ENCODE results near the gene GPATCH4.
"Not testable (repeated sequence)": the region's sequence is repeated elsewhere in the genome, so short reads cannot be mapped to it uniquely, and the experiment has no call there.

GPATCH4 gene

DNA sequence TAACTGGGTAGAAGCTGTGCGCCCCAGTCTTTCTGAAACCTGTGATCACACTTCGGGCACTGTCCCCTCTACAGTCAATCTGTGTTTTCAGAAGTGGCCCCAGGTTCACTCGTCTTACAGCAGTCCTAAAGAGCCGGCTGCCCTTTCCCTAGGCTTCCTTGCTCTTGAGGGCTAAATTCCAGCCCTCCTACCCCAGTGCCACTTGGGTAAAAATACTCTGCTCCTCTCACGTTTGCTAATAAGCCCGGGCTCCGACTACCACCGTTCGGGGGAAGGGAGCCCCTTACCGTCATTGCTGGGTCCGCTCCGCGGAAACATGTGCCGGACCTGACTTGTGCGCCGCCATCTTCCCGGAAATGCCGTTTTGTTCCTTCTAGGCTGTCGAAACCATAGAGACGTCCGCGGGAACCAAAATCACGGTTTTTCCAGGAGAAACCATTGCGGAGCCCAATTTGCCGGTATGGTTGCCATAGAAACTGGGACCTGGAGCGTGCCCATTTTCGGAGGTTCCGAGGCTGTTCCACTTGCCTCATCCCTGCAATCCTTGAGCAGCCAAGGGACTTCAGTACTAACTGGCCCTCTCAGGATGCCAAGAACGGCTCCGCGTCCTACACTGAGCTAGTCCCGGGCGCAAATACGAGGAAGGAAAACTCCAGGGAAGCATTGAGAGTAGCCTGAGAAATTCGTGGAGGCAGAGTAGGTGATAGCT is at the start of gene GPATCH4:
Gene GPATCH4 (minus strand): TSS at position 358 of the 709 bp plus-strand sequence.
- DNase-seq (ENCODE audit: low read depth), result peak; percentile 71

DNA sequence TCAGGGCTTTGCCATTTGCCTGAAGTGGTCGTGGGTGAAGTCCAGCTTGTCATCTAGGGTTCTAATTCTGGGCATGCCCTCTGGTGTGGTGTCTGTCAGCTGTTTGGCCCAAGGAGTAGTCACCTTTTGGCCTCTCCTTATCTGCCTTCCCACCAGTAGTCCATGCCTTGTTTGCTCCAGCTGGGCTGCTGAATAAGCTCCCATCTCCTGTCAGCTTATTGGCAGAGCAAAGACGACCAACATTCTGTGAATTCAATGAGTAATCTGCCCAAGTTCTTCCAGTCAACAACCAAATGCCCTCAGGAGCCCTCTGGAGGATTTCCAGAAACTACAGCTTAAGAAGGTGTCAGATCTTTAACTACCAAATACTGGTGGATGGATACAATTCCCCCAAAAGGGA is 47.7 kb upstream of the GPATCH4 start:
- DNase-seq (ENCODE audit: low read depth), result no peak

GRCh38 chr1:156648496-156648895 is 47.2 kb upstream of the GPATCH4 start:
- DNase-seq (ENCODE audit: low read depth), result no peak

- no peak for DNase-seq (ENCODE audit: low read depth)
These were observed 46.1 kb upstream of the GPATCH4 start for GRCh38 chr1:156647351-156647750.

DNA sequence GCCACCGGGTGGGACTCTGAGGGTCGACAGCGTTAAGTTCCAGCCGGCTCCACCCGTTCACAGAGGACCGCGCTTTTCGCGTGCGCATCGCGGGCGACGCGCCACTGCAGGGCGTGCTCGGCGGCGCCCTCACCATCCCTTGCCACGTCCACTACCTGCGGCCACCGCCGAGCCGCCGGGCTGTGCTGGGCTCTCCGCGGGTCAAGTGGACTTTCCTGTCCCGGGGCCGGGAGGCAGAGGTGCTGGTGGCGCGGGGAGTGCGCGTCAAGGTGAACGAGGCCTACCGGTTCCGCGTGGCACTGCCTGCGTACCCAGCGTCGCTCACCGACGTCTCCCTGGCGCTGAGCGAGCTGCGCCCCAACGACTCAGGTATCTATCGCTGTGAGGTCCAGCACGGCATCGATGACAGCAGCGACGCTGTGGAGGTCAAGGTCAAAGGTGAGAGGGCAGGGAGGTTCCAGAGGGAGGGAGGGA is 45.5 kb upstream of the GPATCH4 start:
- DNase-seq (ENCODE audit: low read depth), result no peak

DNA sequence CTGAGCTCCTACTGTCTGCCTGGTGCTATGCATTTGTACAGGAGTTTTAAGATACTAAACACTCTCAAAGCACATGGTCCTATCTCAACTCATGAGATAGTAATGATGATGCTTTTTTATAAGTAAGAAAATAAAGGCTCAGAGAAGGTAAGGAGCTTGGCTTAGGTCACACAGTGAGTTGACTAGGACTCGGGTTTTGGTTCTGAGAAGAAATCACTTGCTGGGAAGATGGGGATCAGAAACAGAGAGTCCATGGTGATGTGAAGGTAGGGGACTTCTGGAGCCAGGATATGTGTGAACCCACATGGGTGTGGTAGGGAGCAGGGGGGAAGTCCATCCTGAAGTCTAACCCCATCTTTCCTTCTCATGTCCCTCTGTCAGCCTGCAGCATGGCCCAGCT is 44.4 kb upstream of the GPATCH4 start:
- no peak for DNase-seq (ENCODE audit: low read depth)

DNA sequence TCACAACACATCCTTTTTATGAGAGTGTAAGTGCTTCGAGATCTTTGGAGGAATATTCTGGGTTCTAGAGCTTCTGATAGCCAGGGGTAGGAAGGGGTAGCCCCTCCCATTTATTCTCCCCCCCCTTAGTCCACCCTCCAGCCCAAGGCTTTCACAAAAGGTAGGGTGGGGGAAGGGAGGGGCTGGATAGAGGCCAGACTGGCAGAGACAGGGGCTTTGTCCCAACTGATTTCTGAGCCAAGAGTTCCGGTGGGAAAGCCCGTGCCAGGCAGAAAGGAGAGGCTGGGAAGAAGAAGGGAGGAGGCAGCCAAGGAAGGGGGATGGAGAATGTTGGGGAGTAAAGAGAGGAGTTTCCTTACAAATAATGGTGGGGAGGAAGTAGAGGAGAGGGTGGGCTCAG is 43.8 kb upstream of the GPATCH4 start:
- no peak for DNase-seq (ENCODE audit: low read depth)

GRCh38 chr1:156644640-156645039 is 43.4 kb upstream of the GPATCH4 start:
- DNase-seq (ENCODE audit: low read depth), result no peak

DNA sequence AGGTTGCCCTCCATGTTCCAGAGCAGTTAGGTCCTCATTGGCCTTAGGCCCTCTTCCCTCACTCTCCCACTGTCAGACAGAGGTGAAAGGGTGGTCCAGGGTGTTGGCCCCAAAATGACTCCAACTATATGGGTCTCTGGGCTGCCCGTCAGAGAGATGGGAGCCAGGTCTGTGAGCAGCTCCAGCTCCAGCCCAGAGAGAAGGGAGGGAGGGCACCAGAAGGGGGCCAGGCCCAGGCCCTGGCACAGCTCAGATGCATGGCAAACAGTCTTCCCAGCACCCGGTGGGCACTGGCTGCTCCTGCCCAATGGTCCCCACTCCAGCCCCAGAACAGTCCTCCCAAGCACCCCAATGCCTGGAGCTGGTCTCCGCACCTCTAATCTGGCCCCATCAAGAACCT is 42.9 kb upstream of the GPATCH4 start:
- no peak for DNase-seq (ENCODE audit: low read depth)

DNA sequence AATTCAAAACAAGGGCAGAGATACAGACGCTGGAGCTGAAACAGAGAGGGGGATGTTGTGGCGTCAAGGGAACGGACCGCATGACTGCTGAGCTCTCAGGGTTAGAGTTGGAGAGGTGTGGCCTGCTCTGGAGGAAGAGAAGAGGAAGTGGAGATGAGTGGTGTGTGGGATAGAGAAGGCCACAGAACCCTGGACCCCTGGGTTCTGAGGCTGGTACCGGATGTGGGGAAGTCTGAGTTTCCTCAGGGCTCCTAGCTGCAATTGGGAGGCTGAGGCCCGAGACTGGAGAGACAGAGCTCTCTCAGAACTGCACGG is 42.5 kb upstream of the GPATCH4 start:
- no peak for DNase-seq (ENCODE audit: low read depth)

GRCh38 chr1:156643049-156643777 is 41.9 kb upstream of the GPATCH4 start:
- DNase-seq (ENCODE audit: low read depth), result no peak

GRCh38 chr1:156642265-156643048 is 41.2 kb upstream of the GPATCH4 start:
- no peak for DNase-seq (ENCODE audit: low read depth)

DNA sequence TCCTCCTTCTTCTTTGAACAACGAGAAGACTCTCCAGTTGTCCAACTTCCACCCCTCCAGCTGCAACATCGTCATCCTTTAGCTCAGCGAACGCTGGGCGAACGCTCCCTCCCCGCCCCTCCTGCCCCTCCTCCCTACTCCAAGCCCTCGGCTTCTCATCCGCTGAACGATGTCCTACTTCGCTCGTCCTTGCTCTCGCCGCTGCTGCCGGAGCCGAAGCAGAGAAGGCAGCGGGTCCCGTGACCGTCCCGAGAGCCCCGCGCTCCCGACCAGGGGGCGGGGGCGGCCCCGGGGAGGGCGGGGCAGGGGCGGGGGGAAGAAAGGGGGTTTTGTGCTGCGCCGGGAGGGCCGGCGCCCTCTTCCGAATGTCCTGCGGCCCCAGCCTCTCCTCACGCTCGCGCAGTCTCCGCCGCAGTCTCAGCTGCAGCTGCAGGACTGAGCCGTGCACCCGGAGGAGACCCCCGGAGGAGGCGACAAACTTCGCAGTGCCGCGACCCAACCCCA is 40.5 kb upstream of the GPATCH4 start, which contains the start of gene BCAN:
Gene BCAN (plus strand): TSS at position 357 of the 504 bp plus-strand sequence. CDS start 3,938 bp downstream, outside the sequence.
- no peak for DNase-seq (ENCODE audit: low read depth)

DNA sequence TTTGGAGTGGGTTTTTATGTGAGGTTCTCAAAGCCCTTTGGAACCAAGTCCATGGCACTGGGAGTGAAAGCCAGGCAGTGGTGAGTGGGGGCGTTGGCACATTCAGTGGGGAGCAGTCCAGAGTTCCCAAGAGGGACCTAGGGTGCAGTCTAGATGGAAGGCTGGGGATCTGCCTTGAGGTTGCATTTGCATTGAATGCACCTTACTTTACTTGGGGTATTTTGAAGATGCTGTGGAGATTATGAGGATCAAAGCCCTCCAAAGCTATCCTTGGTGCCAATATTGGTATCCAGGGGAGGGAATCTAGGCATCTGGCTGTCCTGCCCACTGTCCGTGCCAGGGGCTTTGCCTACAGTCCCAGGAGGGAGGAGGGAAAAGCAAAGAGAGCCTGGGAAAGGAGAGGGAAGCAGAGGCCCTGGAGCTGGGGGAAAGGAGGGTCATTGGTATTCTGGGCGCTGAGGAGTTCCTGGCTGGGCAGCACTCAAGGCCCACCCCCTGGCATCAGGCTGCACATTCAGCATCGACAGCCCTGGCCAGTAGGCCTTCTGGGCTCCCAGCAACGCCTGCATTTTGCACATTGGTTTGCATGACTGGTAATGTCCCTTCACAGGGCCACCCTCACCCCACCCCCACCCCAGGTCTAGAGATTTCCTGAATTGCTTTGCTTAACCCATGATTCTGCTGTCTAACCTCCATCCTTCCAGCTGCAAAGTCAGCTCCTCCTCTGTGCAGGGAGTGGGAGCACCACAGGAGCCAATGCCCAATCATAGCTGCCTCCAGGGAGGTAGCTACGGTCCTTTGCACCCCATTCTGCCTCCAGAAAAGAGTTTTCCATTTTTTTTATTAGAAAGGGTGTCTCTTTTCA is 39.8 kb upstream of the GPATCH4 start:
- no peak for DNase-seq (ENCODE audit: low read depth)

GRCh38 chr1:156639601-156640101 is 38.4 kb upstream of the GPATCH4 start:
- no peak for DNase-seq (ENCODE audit: low read depth)

DNA sequence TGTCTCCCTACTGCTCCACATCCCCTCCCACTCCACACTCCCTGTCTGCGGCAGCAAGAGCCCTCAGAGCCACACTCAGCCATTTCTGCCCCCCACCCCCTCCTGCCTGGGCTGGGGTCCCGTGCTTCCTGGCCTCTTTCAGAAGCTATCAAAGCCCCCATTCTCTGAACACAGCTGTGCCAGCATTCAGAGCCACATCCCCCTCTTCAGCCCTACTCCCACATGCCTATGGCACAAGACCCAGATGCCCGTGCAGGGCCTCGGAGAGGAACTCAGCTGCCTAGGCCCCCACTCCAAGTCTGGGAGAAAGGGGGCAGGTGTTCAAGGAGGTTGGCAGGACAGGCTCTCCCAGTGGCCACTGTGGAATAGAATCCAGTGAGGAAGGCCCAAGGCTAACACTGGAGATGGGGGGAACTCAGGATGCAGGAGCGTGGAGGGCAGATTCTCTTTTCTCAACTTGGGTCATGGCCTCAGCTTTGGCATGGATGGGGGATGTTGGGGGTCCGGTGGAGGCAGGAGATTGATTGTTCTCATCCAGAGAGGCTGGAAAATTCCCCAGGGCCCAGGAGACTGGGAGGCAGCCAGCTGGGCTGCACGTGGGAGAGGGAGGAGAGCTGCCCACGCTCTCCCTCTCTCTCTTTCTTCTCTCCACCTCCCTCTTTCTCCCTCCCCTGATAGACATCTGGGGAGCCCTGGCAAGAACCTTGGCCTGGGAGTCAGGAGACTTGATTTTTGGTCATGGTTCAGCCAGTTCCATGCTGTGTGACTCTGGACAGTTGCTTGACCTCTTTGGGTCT is 37.1 kb upstream of the GPATCH4 start:
- DNase-seq (ENCODE audit: low read depth), result no peak

- no peak for DNase-seq (ENCODE audit: low read depth)
These were observed 31.1 kb upstream of the GPATCH4 start for GRCh38 chr1:156632355-156632754.

DNA sequence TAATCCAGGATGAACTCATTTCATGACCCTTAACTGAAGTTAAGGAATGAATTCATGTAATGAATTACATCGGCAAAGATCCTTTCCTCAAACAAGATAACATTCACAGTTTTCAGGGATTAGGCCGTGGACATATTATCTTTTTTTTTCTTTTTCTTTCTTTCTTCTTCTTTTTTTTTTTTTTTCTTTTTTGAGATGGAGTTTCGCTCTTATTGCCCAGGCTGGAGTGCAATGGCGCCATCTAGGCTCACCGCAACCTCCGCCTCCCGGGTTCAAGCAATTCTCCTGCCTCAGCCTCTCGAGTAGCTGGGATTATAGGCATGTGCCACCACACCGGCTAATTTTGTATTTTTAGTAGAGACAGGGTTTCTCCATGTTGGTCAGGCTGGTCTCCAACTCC is 29.9 kb upstream of the GPATCH4 start:
- DNase-seq (ENCODE audit: low read depth), result not testable (repeated sequence)

GRCh38 chr1:156629823-156630449 is 28.7 kb upstream of the GPATCH4 start:
- no peak for DNase-seq (ENCODE audit: low read depth)

- DNase-seq (ENCODE audit: low read depth), result peak; percentile 29
These were observed 26.1 kb upstream of the GPATCH4 start for GRCh38 chr1:156627313-156627880.
